Endodermal cell (in vitro differentiated cells): ENCODE measurements around the gene DNM3. TPM values are rescaled to one million over a fixed set of nuclear protein-coding genes. Genes with fewer than 3 reads are reported as not detected.

ENCODE experiments used
- DNase-seq: peaks from one replicate; pipeline ENCODE4 v3.0.0-alpha.2; 2017
- H3K27ac ChIP-seq: 2 replicates; pipeline ENCODE4 v1.5.1; 2013; ENCODE audit warnings: mild to moderate bottlenecking, low read depth, low read length, moderate library complexity
- H3K27me3 ChIP-seq: 2 replicates; pipeline ENCODE4 v1.6.1; 2013; ENCODE audit warnings: mild to moderate bottlenecking, low read length, moderate library complexity; ENCODE audit not compliant: insufficient read depth, control insufficient read depth, poor library complexity, severe bottlenecking
- H3K36me3 ChIP-seq: 2 replicates; pipeline ENCODE4 v1.7.0; 2013; ENCODE audit warnings: mild to moderate bottlenecking, low read length, moderate library complexity; ENCODE audit not compliant: control insufficient read depth, insufficient read depth
- H3K4me1 ChIP-seq: one replicate; pipeline ENCODE4 v1.7.0; 2013; ENCODE audit warnings: low read length; ENCODE audit not compliant: control insufficient read depth, insufficient read depth
- H3K4me3 ChIP-seq: 2 replicates; pipeline ENCODE4 v1.5.1; 2013; ENCODE audit warnings: mild to moderate bottlenecking, low read length, moderate library complexity
- H3K9ac ChIP-seq: 2 replicates; pipeline ENCODE4 v1.6.1; 2013; ENCODE audit warnings: mild to moderate bottlenecking, low read length, moderate library complexity; ENCODE audit not compliant: poor library complexity, severe bottlenecking; ENCODE audit errors: extremely low read depth
- H3K9me3 ChIP-seq: 2 replicates; pipeline ENCODE4 v1.6.1; 2013; ENCODE audit warnings: mild to moderate bottlenecking, low read length, moderate library complexity; ENCODE audit not compliant: control insufficient read depth
- H3K27ac Mint-ChIP-seq: 2 replicates; pipeline ENCODE4 v1.8.0; 2020; ENCODE audit warnings: mixed read lengths
- H3K27me3 Mint-ChIP-seq: 2 replicates; pipeline ENCODE4 v1.8.0; 2021; ENCODE audit warnings: mild to moderate bottlenecking, mixed read lengths; ENCODE audit not compliant: insufficient read depth
- H3K36me3 Mint-ChIP-seq: 2 replicates; pipeline ENCODE4 v1.8.0; 2020; ENCODE audit warnings: low read depth, mixed read lengths
- H3K4me1 Mint-ChIP-seq: 2 replicates; pipeline ENCODE4 v1.8.0; 2020; ENCODE audit warnings: mixed read lengths
- H3K4me3 Mint-ChIP-seq: 2 replicates; pipeline ENCODE4 v1.8.0; 2020; ENCODE audit warnings: mild to moderate bottlenecking, moderate library complexity, mixed read lengths
- H3K9me3 Mint-ChIP-seq: 2 replicates; pipeline ENCODE4 v1.8.0; 2020; ENCODE audit warnings: mild to moderate bottlenecking, mixed read lengths
- WGBS, 2 experiments: methylation state at CpG; one replicate each; pipeline versions ENCODE4 v1.1.5 to v1.1.7; 2013; ENCODE audit warnings: missing lambda C conversion rate in 2 of 2, mixed read lengths in 1 of 2; ENCODE audit not compliant: insufficient coverage in 1 of 2, insufficient read length in 1 of 2; 5-methylcytosine and 5-hydroxymethylcytosine counted together
- total RNA-seq, 2 donors: library from RNA; stranded (reverse); fragmentation: NEBNext Ultra II Directional in 1 of 2; extraction: Animal tissue kit (Norgen Biotek cat#: 25700) in 1 of 2; gene quantifications; 2 replicates in 1 of 2; 3 replicates in 1 of 2; pipeline ENCODE4 v1.2.1, GENCODE V29; 2021
- TF ChIP-seq, protein P1 (sequence below): fragments of 200-600 bp; sonication (generic); conservative IDR thresholded peaks from 2 replicates; pipeline ENCODE4 v1.5.0; 2021; ENCODE audit warnings: antibody characterized with exemption, mild to moderate bottlenecking

DNM3 gene
- total RNA-seq, 2 donors from 2014 or later = 0.53 to 1.8 TPM

- DNase-seq = no peak
- Mint-ChIP-seq H3K9me3 (peaks cover 2% of the 10 kb centered on the region), H3K4me1 (peaks cover 6% of the 10 kb centered on the region), H3K36me3 (no peaks in the 10 kb centered on the region), H3K4me3 (no peak overlapping the region), H3K27ac (peak overlapping the region; percentile 67), H3K27me3 (no peaks in the 10 kb centered on the region)
- no peaks in the 10 kb centered on the region for H3K4me1 ChIP-seq
- H3K9ac ChIP-seq = no peak overlapping the region
- H3K27ac ChIP-seq = no peak overlapping the region
- no peak overlapping the region for H3K4me3 ChIP-seq
- TF ChIP-seq, protein P1, sequence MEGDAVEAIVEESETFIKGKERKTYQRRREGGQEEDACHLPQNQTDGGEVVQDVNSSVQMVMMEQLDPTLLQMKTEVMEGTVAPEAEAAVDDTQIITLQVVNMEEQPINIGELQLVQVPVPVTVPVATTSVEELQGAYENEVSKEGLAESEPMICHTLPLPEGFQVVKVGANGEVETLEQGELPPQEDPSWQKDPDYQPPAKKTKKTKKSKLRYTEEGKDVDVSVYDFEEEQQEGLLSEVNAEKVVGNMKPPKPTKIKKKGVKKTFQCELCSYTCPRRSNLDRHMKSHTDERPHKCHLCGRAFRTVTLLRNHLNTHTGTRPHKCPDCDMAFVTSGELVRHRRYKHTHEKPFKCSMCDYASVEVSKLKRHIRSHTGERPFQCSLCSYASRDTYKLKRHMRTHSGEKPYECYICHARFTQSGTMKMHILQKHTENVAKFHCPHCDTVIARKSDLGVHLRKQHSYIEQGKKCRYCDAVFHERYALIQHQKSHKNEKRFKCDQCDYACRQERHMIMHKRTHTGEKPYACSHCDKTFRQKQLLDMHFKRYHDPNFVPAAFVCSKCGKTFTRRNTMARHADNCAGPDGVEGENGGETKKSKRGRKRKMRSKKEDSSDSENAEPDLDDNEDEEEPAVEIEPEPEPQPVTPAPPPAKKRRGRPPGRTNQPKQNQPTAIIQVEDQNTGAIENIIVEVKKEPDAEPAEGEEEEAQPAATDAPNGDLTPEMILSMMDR = no peak
- no peaks in the 10 kb centered on the region for H3K9me3 ChIP-seq
- H3K27me3 ChIP-seq = no peaks in the 10 kb centered on the region
- no peaks in the 10 kb centered on the region for H3K36me3 ChIP-seq
Measured at GRCh38 chr1:172185211-172185610, 343.9 kb downstream of the DNM3 start.

- 92 to 94% methylated on average over 2 to 3 of the region's 3 CpGs for WGBS, 2 experiments
- no peak for DNase-seq
- Mint-ChIP-seq H3K27me3 (no peaks in the 10 kb centered on the region), H3K4me1 (peaks cover 6% of the 10 kb centered on the region), H3K9me3 (peaks cover 2% of the 10 kb centered on the region), H3K36me3 (no peaks in the 10 kb centered on the region), H3K4me3 (no peak overlapping the region), H3K27ac (no peak overlapping the region)
- Histone ChIP-seq H3K4me3 (no peak overlapping the region), H3K27me3 (no peaks in the 10 kb centered on the region), H3K9me3 (no peaks in the 10 kb centered on the region), H3K9ac (no peak overlapping the region), H3K4me1 (no peaks in the 10 kb centered on the region), H3K27ac (no peak overlapping the region), H3K36me3 (no peaks in the 10 kb centered on the region)
- TF ChIP-seq, protein P1 = no peak
Measured at GRCh38 chr1:172185996-172186395, 344.7 kb downstream of the DNM3 start.

DNA sequence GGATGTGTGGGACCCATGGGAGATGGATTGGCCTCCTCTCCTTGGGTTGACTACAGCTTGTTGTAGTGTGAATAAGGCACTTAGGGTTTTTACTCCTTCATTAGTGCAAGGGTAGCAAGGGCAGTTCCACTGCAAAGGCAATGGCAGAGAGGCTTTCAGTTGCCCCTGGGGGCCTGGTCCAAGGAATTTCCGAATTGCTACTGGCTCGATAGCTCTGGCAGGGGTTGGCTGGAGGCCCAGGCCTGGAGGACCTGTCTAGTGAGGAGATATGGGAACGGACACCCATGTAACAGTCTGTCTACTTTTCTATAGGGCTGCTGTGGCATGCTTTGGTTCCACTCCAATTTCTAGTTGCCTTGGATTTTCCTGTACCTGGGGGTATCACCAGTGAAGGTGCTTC lies 360.3 kb downstream of the DNM3 start:
- Histone ChIP-seq H3K9me3 (peaks cover 7% of the 10 kb centered on the region), H3K36me3 (no peaks in the 10 kb centered on the region), H3K4me1 (no peaks in the 10 kb centered on the region), H3K27ac (no peak overlapping the region), H3K9ac (no peak overlapping the region), H3K4me3 (no peak overlapping the region), H3K27me3 (no peaks in the 10 kb centered on the region)
- DNase-seq = no peak
- no peak overlapping the region for H3K4me3 Mint-ChIP-seq
- no peaks in the 10 kb centered on the region for H3K4me1 Mint-ChIP-seq
- no peaks in the 10 kb centered on the region for H3K27me3 Mint-ChIP-seq
- H3K27ac Mint-ChIP-seq = no peak overlapping the region
- H3K9me3 Mint-ChIP-seq = peaks cover 32% of the 10 kb centered on the region
- WGBS, 2 experiments = 92% methylated on average over 3 of the region's 3 CpGs; no CpG with 5 or more reads in 1 of the 2 experiments
- H3K36me3 Mint-ChIP-seq = no peaks in the 10 kb centered on the region
- TF ChIP-seq, protein P1 = no peak
